Lower leg skin (tissue), 3 donors: ENCODE measurements around the gene MBD3L2.

Source experiments
- POLR2A ChIP-seq, 2 donors: fragments of 450-650 bp; IDR thresholded peaks; one replicate each; pipeline ENCODE4 v1.6.1; 2016 to 2017; ENCODE audit warnings: antibody characterized with exemption in 2 of 2, mild to moderate bottlenecking in 1 of 2, moderate library complexity in 1 of 2
- TF ChIP-seq, protein P1 (sequence below), 3 donors: fragments of 450-650 bp; IDR thresholded peaks; one replicate each; pipeline ENCODE4 v1.5.1; 2016; ENCODE audit warnings: antibody characterized with exemption in 3 of 3, mild to moderate bottlenecking in 3 of 3, moderate library complexity in 2 of 3

DNA sequence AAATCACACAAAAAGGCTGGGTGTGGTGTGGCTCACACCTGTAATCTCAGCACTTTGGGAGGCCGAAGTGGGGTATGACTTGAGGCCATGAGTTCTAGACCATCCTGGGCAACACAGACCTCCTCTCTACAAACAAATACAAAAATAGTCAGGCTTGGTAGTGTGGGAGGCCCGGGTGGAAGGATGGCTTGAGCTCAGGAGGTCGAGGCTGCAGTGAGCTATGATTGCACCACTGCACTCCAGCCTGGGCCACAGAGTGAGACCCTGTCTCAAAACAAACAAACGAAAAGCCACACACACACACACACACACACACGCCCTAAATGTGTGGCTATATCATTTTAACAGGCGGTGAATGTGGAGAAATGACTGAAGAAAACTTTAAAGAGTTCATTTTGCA, 19.5 kb downstream of the MBD3L2 start:
- TF ChIP-seq, protein P1, sequence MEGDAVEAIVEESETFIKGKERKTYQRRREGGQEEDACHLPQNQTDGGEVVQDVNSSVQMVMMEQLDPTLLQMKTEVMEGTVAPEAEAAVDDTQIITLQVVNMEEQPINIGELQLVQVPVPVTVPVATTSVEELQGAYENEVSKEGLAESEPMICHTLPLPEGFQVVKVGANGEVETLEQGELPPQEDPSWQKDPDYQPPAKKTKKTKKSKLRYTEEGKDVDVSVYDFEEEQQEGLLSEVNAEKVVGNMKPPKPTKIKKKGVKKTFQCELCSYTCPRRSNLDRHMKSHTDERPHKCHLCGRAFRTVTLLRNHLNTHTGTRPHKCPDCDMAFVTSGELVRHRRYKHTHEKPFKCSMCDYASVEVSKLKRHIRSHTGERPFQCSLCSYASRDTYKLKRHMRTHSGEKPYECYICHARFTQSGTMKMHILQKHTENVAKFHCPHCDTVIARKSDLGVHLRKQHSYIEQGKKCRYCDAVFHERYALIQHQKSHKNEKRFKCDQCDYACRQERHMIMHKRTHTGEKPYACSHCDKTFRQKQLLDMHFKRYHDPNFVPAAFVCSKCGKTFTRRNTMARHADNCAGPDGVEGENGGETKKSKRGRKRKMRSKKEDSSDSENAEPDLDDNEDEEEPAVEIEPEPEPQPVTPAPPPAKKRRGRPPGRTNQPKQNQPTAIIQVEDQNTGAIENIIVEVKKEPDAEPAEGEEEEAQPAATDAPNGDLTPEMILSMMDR (IDR thresholded peaks at IDR 0.05), result no peak
- no peak for TF ChIP-seq POLR2A (IDR thresholded peaks at IDR 0.05)
